ENCODE measurements around the gene POU2AF2.
"Not testable (repeated sequence)": the region's sequence is repeated elsewhere in the genome, so short reads cannot be mapped to it uniquely, and the experiment has no call there.

POU2AF2 gene

DNA sequence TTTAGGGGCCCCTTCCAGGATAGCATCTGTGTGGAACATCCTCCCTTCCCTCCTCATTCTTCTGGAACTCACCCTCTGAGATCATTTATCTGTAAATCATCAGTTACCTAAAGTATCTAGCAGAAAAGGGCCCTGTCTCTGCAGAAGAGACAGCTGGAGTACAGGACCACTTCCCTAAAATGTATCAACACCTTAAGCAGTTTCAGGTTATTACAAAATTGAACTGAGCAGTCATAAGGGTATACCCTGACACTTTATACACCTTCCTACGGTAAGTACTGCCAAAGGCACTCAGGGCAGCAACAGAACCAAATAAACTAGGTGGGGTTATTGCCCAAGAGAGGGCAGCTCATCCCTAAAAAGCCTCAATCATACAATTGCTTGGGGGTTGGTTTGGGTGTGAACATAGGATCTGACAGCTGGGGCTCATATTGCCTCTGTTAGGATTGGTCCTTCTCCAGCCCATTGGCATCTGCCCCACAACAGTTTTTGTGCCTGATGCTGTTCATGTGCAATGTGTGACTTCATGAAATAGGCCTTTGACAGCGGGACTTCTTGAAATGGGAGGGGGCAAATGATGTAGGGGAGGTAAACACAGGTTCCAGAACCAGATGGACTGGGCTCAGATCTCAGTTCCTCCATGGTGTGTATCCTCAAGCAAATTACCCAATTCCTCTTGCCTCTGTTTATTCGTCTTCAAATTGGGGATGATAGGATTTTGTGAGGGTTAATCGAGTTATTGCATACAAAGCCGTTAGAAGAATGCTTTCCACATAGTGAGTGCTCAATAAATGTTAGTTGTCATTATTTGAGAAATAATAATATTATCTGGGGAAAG, 55.7 kb downstream of the POU2AF2 start:
- DNase-seq (ENCODE audit: low read depth in 4 of 4, low spot score in 1 of 4), result no peak

- DNase-seq (ENCODE audit: low read depth in 4 of 4, low spot score in 1 of 4), result no peak
Observed at GRCh38 chr11:111301842-111302118, 56.3 kb downstream of the POU2AF2 start.

GRCh38 chr11:111302298-111302697, 56.8 kb downstream of the POU2AF2 start:
- no peak for DNase-seq (ENCODE audit: low read depth in 4 of 4, low spot score in 1 of 4)

GRCh38 chr11:111303461-111303860, 57.9 kb downstream of the POU2AF2 start:
- DNase-seq (ENCODE audit: low read depth in 4 of 4, low spot score in 1 of 4), result no peak

DNA sequence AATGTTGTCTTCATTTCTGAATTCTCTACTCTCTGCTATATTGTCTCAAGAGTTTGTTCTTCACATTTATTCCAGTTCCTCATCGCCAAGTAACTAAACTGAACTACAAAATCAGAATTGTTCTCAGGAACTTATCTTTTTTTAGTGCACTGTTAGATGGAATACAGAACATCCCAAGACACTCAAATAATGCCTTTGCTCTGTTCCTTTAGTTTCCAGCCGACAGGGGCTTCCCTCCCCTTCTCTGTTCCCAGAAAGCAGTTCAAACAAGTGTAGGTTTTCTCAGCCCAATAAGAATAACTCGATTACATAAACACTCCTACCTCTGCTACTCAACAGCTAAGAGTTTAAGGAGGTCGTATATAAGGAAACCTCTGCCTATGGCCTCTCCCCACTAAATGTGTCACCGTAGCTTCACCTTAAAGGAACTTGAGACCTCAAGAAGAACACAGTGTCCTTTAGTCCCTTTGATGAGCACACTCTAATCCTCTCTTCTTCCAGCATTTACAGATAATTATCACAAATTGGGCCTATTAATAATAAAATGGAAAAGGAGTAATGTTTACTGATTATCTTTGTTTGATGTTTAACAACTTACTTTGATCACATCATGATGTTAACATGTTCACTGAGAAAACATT, 59.8 kb downstream of the POU2AF2 start:
- DNase-seq (ENCODE audit: low read depth in 4 of 4, low spot score in 1 of 4), result no peak

DNA sequence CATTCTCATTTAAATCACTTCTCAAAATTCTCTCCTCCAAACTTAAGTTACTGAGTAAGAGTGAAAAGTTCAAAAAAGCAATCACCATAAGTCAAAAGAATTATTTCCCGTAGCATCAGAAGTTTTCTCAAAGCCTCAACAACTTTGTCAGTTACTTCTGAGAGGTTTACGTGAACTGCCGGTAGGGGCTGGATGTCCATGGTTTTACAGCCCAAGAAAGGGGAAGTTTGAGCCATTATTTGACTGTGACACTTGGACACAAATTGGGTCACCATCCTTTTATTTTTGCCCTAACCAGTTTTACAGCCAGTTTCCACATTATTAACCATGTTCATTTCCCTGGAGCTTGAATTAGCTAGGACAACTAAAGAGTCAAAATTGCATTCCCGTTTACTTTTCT, 60.4 kb downstream of the POU2AF2 start:
- no peak for DNase-seq (ENCODE audit: low read depth in 4 of 4, low spot score in 1 of 4)

GRCh38 chr11:111306321-111306720, 60.8 kb downstream of the POU2AF2 start:
- DNase-seq (ENCODE audit: low read depth in 4 of 4, low spot score in 1 of 4), result no peak

- DNase-seq (ENCODE audit: low read depth in 4 of 4, low spot score in 1 of 4), result no peak
Observed at GRCh38 chr11:111307472-111308108, 62.1 kb downstream of the POU2AF2 start.

GRCh38 chr11:111308140-111308539, 62.6 kb downstream of the POU2AF2 start:
- no peak for DNase-seq (ENCODE audit: low read depth in 4 of 4, low spot score in 1 of 4)

DNA sequence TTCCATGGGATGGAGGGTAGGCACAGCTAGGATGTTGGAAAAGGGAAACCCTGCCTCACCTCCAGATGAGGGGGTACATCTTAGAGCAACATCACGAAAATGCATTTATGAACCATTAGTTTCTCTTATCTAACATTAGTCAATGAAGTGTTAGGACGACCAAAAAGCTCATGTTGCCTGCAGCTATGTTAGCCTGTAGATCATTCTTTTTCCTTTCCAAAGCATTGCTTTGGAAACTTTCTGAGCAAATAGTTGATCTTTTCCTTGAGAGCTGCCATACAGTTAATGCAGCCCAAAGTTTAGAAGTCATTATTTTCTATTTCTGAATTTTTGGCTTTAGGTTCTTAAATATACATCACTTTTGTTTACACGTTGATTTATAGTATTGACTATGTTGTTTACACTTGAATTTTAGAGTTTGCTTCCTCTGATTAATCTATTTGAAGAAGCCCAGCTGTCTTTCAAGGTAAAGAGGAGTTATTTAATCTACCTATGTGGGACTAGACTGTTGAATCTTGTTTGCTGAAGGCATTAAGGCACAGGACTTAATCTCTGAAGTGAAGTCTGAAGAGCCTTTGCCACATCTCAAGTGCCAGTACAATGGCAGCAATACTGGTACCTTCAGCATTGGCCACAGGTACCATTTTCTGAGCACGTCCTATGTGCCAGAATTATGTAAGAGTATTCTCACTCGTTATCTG, 63.8 kb downstream of the POU2AF2 start:
- DNase-seq (ENCODE audit: low read depth in 4 of 4, low spot score in 1 of 4), result no peak

- DNase-seq (ENCODE audit: low read depth in 4 of 4, low spot score in 1 of 4), result no peak
Observed at GRCh38 chr11:111310088-111310487, 64.6 kb downstream of the POU2AF2 start.

DNA sequence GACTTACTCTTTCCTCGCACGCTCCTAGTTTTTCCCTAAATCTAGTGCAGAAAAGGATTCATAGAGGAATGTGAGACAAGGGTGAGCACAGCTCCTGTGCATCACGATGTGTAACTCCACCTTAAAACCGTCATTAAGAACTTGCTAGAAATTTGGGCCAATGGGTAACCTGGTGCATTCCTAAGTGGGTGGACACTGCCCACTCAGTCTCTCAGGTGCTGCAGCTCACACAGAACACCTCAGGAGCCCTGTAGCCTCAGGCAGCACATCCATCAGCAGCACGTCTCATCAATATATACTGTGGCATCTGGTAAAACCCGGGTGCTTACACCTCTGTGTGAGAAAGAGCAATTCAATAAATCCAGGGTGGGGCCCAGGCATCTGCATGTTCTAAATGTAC, 65.2 kb downstream of the POU2AF2 start:
- DNase-seq (ENCODE audit: low read depth in 4 of 4, low spot score in 1 of 4), result no peak

GRCh38 chr11:111312076-111312475, 66.6 kb downstream of the POU2AF2 start:
- DNase-seq (ENCODE audit: low read depth in 4 of 4, low spot score in 1 of 4), result no peak

DNA sequence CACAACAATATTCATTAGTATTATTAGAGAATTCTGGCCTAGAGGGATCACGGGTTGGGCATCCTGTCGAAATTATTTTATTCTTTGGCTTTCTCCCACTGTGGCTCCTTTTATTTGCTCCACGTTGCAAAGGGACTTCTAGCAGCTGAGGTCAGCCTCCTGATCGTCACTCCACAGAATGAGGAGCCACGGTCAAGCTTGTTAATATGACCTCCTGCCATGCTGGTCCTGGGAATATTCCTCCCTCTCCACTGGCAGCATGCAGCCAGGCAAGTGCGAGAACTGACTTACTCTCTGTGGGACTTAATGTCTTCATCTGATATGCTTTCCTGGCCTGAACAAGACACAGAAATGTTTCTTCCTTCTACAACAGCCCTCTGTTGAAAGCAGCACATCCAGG, 73.8 kb downstream of the POU2AF2 start:
- no peak for DNase-seq (ENCODE audit: low read depth in 4 of 4, low spot score in 1 of 4)

GRCh38 chr11:111320199-111320598, 74.7 kb downstream of the POU2AF2 start:
- not testable (repeated sequence) for DNase-seq (ENCODE audit: low read depth in 4 of 4, low spot score in 1 of 4)

DNA sequence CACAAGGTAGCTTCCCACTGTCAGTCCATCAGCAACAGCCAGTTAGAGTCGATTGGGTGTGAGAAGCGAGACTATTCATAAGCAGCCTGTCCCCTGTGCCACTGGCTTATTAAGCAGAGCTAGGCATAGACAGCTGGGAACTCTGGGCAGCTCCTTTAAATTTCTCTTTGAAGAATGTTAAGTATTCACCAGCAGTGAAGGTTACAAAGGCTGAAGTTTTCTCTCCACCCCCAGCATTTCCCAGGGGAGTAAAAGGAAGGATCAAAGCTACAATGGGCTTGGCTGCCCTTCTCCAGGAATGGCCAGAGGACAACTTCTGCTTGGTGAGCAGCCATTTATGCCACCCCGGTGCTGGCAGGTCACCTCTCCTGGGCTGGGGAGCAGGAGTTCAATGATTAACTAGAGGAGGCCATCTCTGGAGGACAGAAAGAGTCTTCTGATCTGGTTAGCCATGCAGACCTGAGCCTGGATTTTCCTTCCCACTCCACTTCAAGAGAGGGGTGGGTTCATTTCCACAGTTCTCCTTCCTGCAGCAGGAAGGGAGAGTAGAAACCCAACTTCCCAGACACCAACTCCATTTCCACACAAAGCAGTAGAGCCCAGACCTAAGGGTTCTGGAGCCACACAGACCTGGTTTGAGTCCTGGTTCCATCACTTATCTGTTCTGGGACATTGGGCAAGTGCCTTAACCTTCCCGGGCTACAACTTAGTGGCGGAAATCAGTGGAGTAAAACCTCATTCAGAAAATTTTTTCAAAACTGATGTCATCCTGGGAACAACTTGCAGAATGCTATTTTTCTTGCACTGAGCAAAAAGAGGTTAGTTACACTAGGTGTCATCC, 75.4 kb downstream of the POU2AF2 start:
- DNase-seq (ENCODE audit: low read depth in 4 of 4, low spot score in 1 of 4), result no peak

- DNase-seq (ENCODE audit: low read depth in 4 of 4, low spot score in 1 of 4), result no peak
Observed at GRCh38 chr11:111322534-111322933, 77.0 kb downstream of the POU2AF2 start.

GRCh38 chr11:111324277-111324720, 78.8 kb downstream of the POU2AF2 start:
- no peak for DNase-seq (ENCODE audit: low read depth in 4 of 4, low spot score in 1 of 4)

- DNase-seq (ENCODE audit: low read depth in 4 of 4, low spot score in 1 of 4), result no peak
Observed at GRCh38 chr11:111325259-111325658, 79.7 kb downstream of the POU2AF2 start.

GRCh38 chr11:111326824-111327223, 81.3 kb downstream of the POU2AF2 start:
- DNase-seq (ENCODE audit: low read depth in 4 of 4, low spot score in 1 of 4), result no peak

All from stimulated activated CD4-positive, alpha-beta T cell treated with anti-CD3 and anti-CD28 coated beads, Interleukin-1b, Interleukin-23, amount 100 ng/mL, for 24 hours (primary cell).